GM12892 (cell line): ENCODE data around the gene COL6A6.
"Not testable (repeated sequence)": the region's sequence is repeated elsewhere in the genome, so short reads cannot be mapped to it uniquely, and the experiment has no call there.

Experiments
- DNase-seq: peaks from one replicate; pipeline ENCODE4 v3.0.0; 2011; ENCODE audit not compliant: insufficient read length
- FAIRE-seq: peaks from 2 replicates; lab custom pipeline; 2011; peaks lifted over from hg19 to GRCh38; lab: Jason Lieb, UNC
- POLR2A ChIP-seq: IDR thresholded peaks from 2 replicates; pipeline ENCODE4 v1.6.1; 2011; ENCODE audit warnings: low read depth, low read length, control low read depth
- POLR2AphosphoS5 ChIP-seq: IDR thresholded peaks from 2 replicates; pipeline ENCODE4 v1.6.1; 2011; ENCODE audit warnings: low read depth, low read length, control low read depth
- TAF1 ChIP-seq: IDR thresholded peaks from 2 replicates; pipeline ENCODE4 v1.6.1; 2011; ENCODE audit warnings: low read depth, mild to moderate bottlenecking, control low read depth, low read length, borderline replicate concordance

COL6A6 gene

GRCh38 chr3:130537673-130538304, 20.8 kb downstream of the COL6A6 start:
- no peak for DNase-seq
- no peak for FAIRE-seq
- TF ChIP-seq TAF1 (no peak), POLR2A (no peak), POLR2AphosphoS5 (no peak)

GRCh38 chr3:130539005-130539404, 22.0 kb downstream of the COL6A6 start:
- DNase-seq, result no peak
- FAIRE-seq, result peak; percentile 44
- TF ChIP-seq POLR2AphosphoS5 (no peak), TAF1 (no peak), POLR2A (no peak)

- FAIRE-seq (no peak), DNase-seq (no peak)
- TF ChIP-seq POLR2AphosphoS5, result no peak
- no peak for TF ChIP-seq POLR2A
- TF ChIP-seq TAF1, result no peak
These were observed 26.3 kb downstream of the COL6A6 start for GRCh38 chr3:130543322-130543721.

GRCh38 chr3:130546920-130547679, 30.1 kb downstream of the COL6A6 start:
- FAIRE-seq, result no peak
- DNase-seq, result no peak
- TF ChIP-seq POLR2AphosphoS5 (no peak), POLR2A (no peak), TAF1 (no peak)

GRCh38 chr3:130547680-130548065, 30.7 kb downstream of the COL6A6 start:
- not testable (repeated sequence) for FAIRE-seq, DNase-seq

GRCh38 chr3:130548356-130548755, 31.4 kb downstream of the COL6A6 start:
- no peak for TF ChIP-seq TAF1
- no peak for TF ChIP-seq POLR2A
- TF ChIP-seq POLR2AphosphoS5, result no peak
- no peak for DNase-seq

GRCh38 chr3:130557336-130558035, 40.5 kb downstream of the COL6A6 start:
- no peak for DNase-seq
- TF ChIP-seq TAF1 (no peak), POLR2A (no peak), POLR2AphosphoS5 (no peak)
- FAIRE-seq, result no peak

More at GRCh38 chr3:130548356-130548755, 31.4 kb downstream of the COL6A6 start:
- FAIRE-seq, result no peak

- TF ChIP-seq POLR2A (no peak), TAF1 (no peak), POLR2AphosphoS5 (no peak)
- DNase-seq, result no peak
- FAIRE-seq, result no peak
These were observed 41.4 kb downstream of the COL6A6 start for GRCh38 chr3:130558366-130558765.

GRCh38 chr3:130565224-130565623, 48.2 kb downstream of the COL6A6 start:
- no peak for DNase-seq
- no peak for TF ChIP-seq POLR2AphosphoS5
- no peak for TF ChIP-seq POLR2A
- TF ChIP-seq TAF1, result no peak
- FAIRE-seq, result no peak
